Smooth muscle cell (in vitro differentiated cells): ENCODE measurements around the gene FXYD6. TPM values are rescaled to one million over a fixed set of nuclear protein-coding genes. Genes with fewer than 3 reads are reported as not detected.

Experiments
- DNase-seq: peaks from one replicate; lab custom pipeline; 2025; ENCODE audit not compliant: unreplicated experiment; lab: John Stamatoyannopoulos, UW
- H2AFZ ChIP-seq: fragments of 200-600 bp; sonication (generic); 2 replicates; pipeline ENCODE4 v1.6.0; 2016; ENCODE audit warnings: antibody characterized with exemption, low read depth, mild to moderate bottlenecking
- H3F3A ChIP-seq: fragments of 200-600 bp; sonication (generic); 2 replicates; pipeline ENCODE4 v1.6.0; 2017; ENCODE audit warnings: antibody characterized with exemption, low read depth
- H3K27ac ChIP-seq: fragments of 200-600 bp; sonication (generic); 2 replicates; pipeline ENCODE4 v1.5.1; 2016; ENCODE audit warnings: low read depth, mild to moderate bottlenecking
- H3K27me3 ChIP-seq: fragments of 200-600 bp; sonication (generic); 2 replicates; pipeline ENCODE4 v1.6.1; 2016; ENCODE audit warnings: low read depth, mild to moderate bottlenecking
- H3K36me3 ChIP-seq: fragments of 200-600 bp; sonication (generic); 2 replicates; pipeline ENCODE4 v1.5.1; 2016; ENCODE audit warnings: low read depth
- H3K4me1 ChIP-seq: fragments of 200-600 bp; sonication (generic); 2 replicates; pipeline ENCODE4 v1.5.1; 2016; ENCODE audit warnings: low read depth
- H3K4me2 ChIP-seq: fragments of 200-600 bp; sonication (generic); 2 replicates; pipeline ENCODE4 v1.6.0; 2016; ENCODE audit warnings: mild to moderate bottlenecking
- H3K4me3 ChIP-seq: fragments of 200-600 bp; sonication (generic); 2 replicates; pipeline ENCODE4 v1.5.1; 2016; ENCODE audit warnings: mild to moderate bottlenecking
- H3K79me2 ChIP-seq: fragments of 200-600 bp; sonication (generic); 2 replicates; pipeline ENCODE4 v1.6.0; 2016; ENCODE audit warnings: low read depth, mild to moderate bottlenecking
- H3K9ac ChIP-seq: fragments of 200-600 bp; sonication (generic); 2 replicates; pipeline ENCODE4 v1.6.0; 2016; ENCODE audit warnings: low read depth
- H3K9me3 ChIP-seq: fragments of 200-600 bp; sonication (generic); replicated peaks from 2 replicates; pipeline ENCODE4 v1.5.1; 2016; ENCODE audit warnings: low read depth
- H4K20me1 ChIP-seq: fragments of 200-600 bp; sonication (generic); 2 replicates; pipeline ENCODE4 v1.6.0; 2016; ENCODE audit warnings: low read depth
- WGBS: methylation state at CpG from one replicate; pipeline ENCODE4 v1.1.7; 2016; ENCODE audit warnings: low lambda C conversion rate; 5-methylcytosine and 5-hydroxymethylcytosine counted together
- polyA plus RNA-seq: library from polyadenylated mRNA; unstranded; fragments of >200 nt; fragmentation: Nextera tagmentation; extraction: Ambion mirVana; gene quantifications from 2 replicates; pipeline ENCODE4 v1.2.1, GENCODE V29; 2016
- total RNA-seq: library from RNA; depleted of rRNA; stranded (reverse); fragments of >200 nt; gene quantifications from 2 replicates; pipeline ENCODE4 v1.2.3, GENCODE V29; 2014
- TF ChIP-seq, protein P1 (sequence below): fragments of 200-600 bp; sonication (generic); IDR thresholded peaks from 2 replicates; pipeline ENCODE4 v1.5.1; 2017; ENCODE audit warnings: borderline replicate concordance, mild to moderate bottlenecking, antibody characterized with exemption; ENCODE audit not compliant: insufficient read depth, poor library complexity, severe bottlenecking

FXYD6 gene
- total and polyA plus RNA-seq, 2 experiments from 2014 or later: 27.7 to 84.5 TPM

- Histone ChIP-seq H3K4me1 (peaks cover 7% of the 10 kb centered on the region), H3K9ac (no peak overlapping the region), H3K4me3 (no peak overlapping the region), H3K36me3 (no peaks in the 10 kb centered on the region), H3F3A (no peaks in the 10 kb centered on the region), H3K27me3 (no peaks in the 10 kb centered on the region), H2AFZ (no peak overlapping the region), H3K79me2 (peaks cover 11% of the 10 kb centered on the region), H3K9me3 (no peaks in the 10 kb centered on the region), H3K4me2 (no peak overlapping the region), H3K27ac (no peak overlapping the region), H4K20me1 (peaks cover 37% of the 10 kb centered on the region)
- TF ChIP-seq, protein P1, sequence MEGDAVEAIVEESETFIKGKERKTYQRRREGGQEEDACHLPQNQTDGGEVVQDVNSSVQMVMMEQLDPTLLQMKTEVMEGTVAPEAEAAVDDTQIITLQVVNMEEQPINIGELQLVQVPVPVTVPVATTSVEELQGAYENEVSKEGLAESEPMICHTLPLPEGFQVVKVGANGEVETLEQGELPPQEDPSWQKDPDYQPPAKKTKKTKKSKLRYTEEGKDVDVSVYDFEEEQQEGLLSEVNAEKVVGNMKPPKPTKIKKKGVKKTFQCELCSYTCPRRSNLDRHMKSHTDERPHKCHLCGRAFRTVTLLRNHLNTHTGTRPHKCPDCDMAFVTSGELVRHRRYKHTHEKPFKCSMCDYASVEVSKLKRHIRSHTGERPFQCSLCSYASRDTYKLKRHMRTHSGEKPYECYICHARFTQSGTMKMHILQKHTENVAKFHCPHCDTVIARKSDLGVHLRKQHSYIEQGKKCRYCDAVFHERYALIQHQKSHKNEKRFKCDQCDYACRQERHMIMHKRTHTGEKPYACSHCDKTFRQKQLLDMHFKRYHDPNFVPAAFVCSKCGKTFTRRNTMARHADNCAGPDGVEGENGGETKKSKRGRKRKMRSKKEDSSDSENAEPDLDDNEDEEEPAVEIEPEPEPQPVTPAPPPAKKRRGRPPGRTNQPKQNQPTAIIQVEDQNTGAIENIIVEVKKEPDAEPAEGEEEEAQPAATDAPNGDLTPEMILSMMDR: no peak
- no peak for DNase-seq
- 98% methylated on average over 1 of the region's 1 CpG for WGBS
These were observed 13.1 kb downstream of the FXYD6 start for GRCh38 chr11:117863383-117863782.

GRCh38 chr11:117862753-117863152, 13.7 kb downstream of the FXYD6 start:
- Histone ChIP-seq H3F3A (no peaks in the 10 kb centered on the region), H3K36me3 (no peaks in the 10 kb centered on the region), H3K27me3 (no peaks in the 10 kb centered on the region), H3K4me2 (no peak overlapping the region), H3K4me3 (no peak overlapping the region), H3K9ac (no peak overlapping the region), H2AFZ (no peak overlapping the region), H3K79me2 (peaks cover 6% of the 10 kb centered on the region), H3K9me3 (no peaks in the 10 kb centered on the region), H4K20me1 (peaks cover 33% of the 10 kb centered on the region), H3K27ac (no peak overlapping the region), H3K4me1 (peaks cover 7% of the 10 kb centered on the region)
- no peak for DNase-seq
- WGBS: 91% methylated on average over 1 of the region's 1 CpG
- TF ChIP-seq, protein P1: no peak

DNA sequence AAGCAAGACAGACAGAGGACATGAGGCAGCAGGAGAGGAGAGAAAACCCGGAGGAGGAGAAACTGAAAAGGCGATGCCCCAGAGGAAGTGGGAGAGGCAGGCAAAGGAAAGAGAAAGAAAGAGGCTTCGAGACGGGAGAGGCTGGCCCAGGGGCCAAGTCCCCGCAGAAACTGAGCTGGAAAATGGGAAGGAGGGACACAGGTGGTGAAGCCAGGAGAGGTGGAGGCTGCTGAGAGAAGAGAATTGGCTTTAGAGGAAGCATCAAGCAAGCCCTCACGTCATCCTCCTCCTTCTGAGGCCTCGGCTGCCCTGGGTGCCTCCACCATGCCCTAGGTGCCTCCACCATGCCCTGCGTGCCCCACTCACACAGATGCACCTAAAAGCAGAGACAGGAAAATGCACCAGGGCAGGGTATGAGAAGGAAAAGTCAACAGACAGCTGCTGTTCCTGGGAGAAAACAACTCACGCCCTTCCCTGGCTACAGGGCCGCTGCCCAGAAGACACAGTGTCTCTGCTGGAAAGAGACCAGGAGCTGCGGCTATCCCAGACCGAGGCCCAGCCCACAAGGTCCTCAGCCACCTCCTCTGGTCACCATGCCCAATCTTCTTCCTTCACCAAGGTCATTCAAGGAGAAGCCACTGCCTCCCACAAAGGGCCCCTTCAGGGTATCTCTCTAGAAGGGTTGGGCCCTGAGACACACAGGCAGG, 14.3 kb downstream of the FXYD6 start:
- no peaks in the 10 kb centered on the region for H3K27me3 ChIP-seq
- H4K20me1 ChIP-seq: peaks cover 33% of the 10 kb centered on the region
- H3K36me3 ChIP-seq: no peaks in the 10 kb centered on the region
- H3K9me3 ChIP-seq: no peaks in the 10 kb centered on the region
- no peak overlapping the region for H3K27ac ChIP-seq
- 91% methylated on average over 12 of the region's 12 CpGs for WGBS
- TF ChIP-seq, protein P1: no peak
- H3F3A ChIP-seq: no peaks in the 10 kb centered on the region
- H3K4me2 ChIP-seq: no peak overlapping the region
- H3K79me2 ChIP-seq: peaks cover 6% of the 10 kb centered on the region
- H3K9ac ChIP-seq: no peak overlapping the region
- no peak overlapping the region for H2AFZ ChIP-seq
- peaks cover 7% of the 10 kb centered on the region for H3K4me1 ChIP-seq
- no peak overlapping the region for H3K4me3 ChIP-seq
- no peak for DNase-seq
